IMR-90 (cell line): Measurements from ENCODE around the gene HOOK1.

Experiments used
- BHLHE40 ChIP-seq: fragments of 150-350 bp; IDR thresholded peaks from 2 replicates; pipeline ENCODE4 v1.6.1; 2016; ENCODE audit warnings: mild to moderate bottlenecking, low read depth, low read length
- CEBPB ChIP-seq: IDR thresholded peaks from 2 replicates; pipeline ENCODE4 v1.6.1; 2012; ENCODE audit warnings: low read depth, low read length, improper control_type of control experiment
- MAFK ChIP-seq: IDR thresholded peaks from 2 replicates; pipeline ENCODE4 v1.6.1; 2012; ENCODE audit warnings: low read depth, low read length, improper control_type of control experiment
- MXI1 ChIP-seq: IDR thresholded peaks from 2 replicates; pipeline ENCODE4 v1.6.1; 2012; ENCODE audit warnings: low read depth, mild to moderate bottlenecking, low read length, moderate library complexity, borderline replicate concordance
- POLR2A ChIP-seq: IDR thresholded peaks from 2 replicates; pipeline ENCODE4 v1.6.1; 2012; ENCODE audit warnings: mild to moderate bottlenecking, low read depth, low read length
- RAD21 ChIP-seq: IDR thresholded peaks from 2 replicates; pipeline ENCODE4 v1.6.1; 2012; ENCODE audit warnings: low read length, improper control_type of control experiment
- RCOR1 ChIP-seq: IDR thresholded peaks from 2 replicates; pipeline ENCODE4 v1.6.1; 2012; ENCODE audit warnings: mild to moderate bottlenecking, low read length, improper control_type of control experiment; ENCODE audit not compliant: insufficient replicate concordance
- RFX5 ChIP-seq: IDR thresholded peaks from 2 replicates; pipeline ENCODE4 v1.8.0; 2012; ENCODE audit warnings: low read depth, mild to moderate bottlenecking, low read length, moderate library complexity
- SMC3 ChIP-seq: fragments of 150-350 bp; IDR thresholded peaks from 2 replicates; pipeline ENCODE4 v1.6.1; 2016; ENCODE audit warnings: low read depth, mild to moderate bottlenecking, antibody characterized with exemption, low read length, moderate library complexity
- TF ChIP-seq, protein P1 (sequence below): conservative IDR thresholded peaks from 2 replicates; pipeline ENCODE4 v1.5.1; 2012; ENCODE audit warnings: mild to moderate bottlenecking, low read depth, low read length, improper control_type of control experiment
- TF ChIP-seq, protein P2 (sequence below): fragments of 150-350 bp; IDR thresholded peaks from 2 replicates; pipeline ENCODE4 v1.6.1; 2017; ENCODE audit warnings: mild to moderate bottlenecking, antibody characterized with exemption, low read length, low read depth

GRCh38 chr1:59845091-59845490 is 30.3 kb downstream of the HOOK1 start:
- TF ChIP-seq, protein P1, sequence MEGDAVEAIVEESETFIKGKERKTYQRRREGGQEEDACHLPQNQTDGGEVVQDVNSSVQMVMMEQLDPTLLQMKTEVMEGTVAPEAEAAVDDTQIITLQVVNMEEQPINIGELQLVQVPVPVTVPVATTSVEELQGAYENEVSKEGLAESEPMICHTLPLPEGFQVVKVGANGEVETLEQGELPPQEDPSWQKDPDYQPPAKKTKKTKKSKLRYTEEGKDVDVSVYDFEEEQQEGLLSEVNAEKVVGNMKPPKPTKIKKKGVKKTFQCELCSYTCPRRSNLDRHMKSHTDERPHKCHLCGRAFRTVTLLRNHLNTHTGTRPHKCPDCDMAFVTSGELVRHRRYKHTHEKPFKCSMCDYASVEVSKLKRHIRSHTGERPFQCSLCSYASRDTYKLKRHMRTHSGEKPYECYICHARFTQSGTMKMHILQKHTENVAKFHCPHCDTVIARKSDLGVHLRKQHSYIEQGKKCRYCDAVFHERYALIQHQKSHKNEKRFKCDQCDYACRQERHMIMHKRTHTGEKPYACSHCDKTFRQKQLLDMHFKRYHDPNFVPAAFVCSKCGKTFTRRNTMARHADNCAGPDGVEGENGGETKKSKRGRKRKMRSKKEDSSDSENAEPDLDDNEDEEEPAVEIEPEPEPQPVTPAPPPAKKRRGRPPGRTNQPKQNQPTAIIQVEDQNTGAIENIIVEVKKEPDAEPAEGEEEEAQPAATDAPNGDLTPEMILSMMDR, result no peak
- no peak for TF ChIP-seq POLR2A
- TF ChIP-seq RAD21, result no peak
- TF ChIP-seq, protein P2, sequence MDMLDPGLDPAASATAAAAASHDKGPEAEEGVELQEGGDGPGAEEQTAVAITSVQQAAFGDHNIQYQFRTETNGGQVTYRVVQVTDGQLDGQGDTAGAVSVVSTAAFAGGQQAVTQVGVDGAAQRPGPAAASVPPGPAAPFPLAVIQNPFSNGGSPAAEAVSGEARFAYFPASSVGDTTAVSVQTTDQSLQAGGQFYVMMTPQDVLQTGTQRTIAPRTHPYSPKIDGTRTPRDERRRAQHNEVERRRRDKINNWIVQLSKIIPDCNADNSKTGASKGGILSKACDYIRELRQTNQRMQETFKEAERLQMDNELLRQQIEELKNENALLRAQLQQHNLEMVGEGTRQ, result no peak
- no peak for TF ChIP-seq RCOR1
- no peak for TF ChIP-seq RFX5
- no peak for TF ChIP-seq MXI1
- no peak for TF ChIP-seq CEBPB
- no peak for TF ChIP-seq BHLHE40
- no peak for TF ChIP-seq SMC3
- no peak for TF ChIP-seq MAFK
